GM18507 (cell line): Measurements from ENCODE around the gene ADAMTS7.
A peak's percentile ranks its signal among the peaks of the same experiment; 100 is the strongest.
"Not testable (repeated sequence)": the region's sequence is repeated elsewhere in the genome, so short reads cannot be mapped to it uniquely, and the experiment has no call there.

Experiments
- DNase-seq: peaks from one replicate; pipeline ENCODE4 v3.0.0; 2011; ENCODE audit warnings: low read depth; ENCODE audit not compliant: insufficient read length; ENCODE audit errors: extremely low spot score
- FAIRE-seq: peaks from 2 replicates; lab custom pipeline; 2011; peaks lifted over from hg19 to GRCh38; lab: Jason Lieb, UNC

ADAMTS7 gene

DNA sequence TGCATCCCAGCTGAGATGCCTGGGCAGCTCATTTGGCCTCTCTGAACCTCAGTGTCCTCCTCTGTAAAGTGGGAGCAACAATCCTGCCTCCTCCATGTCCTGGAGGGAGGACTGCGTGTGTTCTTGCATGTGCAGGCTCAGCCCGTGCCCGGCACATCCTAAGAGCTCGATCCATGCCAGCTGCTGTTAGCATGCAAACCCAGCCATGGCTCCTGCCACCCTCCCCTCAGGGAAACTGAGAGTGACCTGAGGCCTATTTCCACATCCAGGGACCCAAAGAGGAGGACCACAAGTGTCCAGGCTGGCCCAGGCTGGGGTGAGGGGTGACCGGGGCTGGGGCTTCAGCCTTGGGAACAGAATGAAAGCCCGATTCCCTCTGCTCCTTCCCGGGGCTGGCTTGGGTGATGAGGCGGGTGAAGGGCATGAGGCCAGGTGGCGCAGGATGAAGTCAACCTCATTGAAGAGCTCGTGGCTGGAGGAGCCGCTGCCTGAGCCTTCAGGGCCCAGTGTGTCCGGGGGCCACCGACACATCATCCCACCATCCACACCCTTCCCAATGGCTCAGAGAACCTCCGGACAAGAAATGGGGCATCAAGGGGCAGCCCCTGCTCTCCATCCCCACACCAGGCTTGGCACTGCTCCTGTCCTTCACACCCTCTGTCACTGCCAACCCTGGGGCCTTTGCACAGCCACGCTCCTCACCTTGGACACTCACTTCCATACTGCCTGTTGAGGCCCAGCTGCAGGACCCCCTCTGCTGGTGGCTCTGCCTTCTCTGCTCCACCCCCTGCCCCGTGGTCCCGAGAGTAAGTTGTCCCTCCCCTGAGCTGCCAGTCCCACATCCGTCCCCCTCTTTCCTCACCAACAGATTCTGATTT lies 42.5 kb downstream of the ADAMTS7 start:
- DNase-seq (no peak), FAIRE-seq (no peak)

DNA sequence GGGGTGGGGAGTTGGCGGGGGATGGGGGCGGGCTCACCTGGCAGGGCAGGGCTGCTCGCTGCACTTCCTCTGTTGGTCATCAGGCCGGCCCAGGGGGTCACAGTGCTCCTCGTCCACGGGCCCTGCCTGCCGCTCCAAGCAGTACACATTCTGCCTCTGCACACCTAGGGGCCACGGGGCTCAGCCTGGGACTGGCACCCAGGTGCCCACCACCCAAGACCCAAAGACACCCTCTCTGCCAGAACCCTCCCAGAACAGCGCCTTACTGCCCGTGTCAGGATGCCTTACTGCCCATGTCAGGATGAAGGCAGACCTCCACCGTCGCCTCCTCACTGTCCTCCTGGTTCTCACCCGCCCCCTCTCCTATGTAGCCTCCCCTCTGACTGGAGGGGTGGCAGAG lies 43.2 kb downstream of the ADAMTS7 start:
- FAIRE-seq = no peak
- DNase-seq = no peak

DNA sequence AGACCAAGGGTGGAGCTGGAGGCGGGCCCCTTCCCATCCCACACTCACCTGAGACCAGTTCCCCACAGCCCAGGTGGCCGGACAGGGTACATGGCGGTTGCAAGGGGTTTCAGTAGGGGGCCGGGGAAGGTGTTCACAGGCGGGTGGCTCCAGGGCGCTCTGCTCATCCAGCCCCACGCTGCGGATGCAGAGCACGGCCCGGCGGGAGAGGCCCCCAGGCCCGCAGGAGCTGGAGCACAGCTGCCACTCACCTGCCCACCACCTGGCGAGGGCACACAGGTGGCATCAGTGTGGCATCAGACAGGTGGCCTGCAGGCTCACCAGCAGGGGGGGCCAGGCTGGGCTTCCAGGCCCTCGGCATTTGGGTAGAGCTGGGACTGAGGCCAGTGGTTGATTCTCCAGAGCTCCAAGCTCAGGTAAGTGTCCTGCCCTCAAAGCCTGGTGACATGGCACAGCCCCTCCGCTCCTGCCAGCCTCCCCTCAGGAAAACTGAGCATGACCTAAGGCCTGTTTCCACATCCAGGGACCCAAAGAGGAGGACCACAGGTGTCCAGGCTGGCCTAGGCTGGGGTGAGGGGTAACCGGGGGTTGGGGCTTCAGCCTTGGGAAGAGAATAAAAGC lies 43.8 kb downstream of the ADAMTS7 start:
- DNase-seq = no peak
- FAIRE-seq = no peak

DNA sequence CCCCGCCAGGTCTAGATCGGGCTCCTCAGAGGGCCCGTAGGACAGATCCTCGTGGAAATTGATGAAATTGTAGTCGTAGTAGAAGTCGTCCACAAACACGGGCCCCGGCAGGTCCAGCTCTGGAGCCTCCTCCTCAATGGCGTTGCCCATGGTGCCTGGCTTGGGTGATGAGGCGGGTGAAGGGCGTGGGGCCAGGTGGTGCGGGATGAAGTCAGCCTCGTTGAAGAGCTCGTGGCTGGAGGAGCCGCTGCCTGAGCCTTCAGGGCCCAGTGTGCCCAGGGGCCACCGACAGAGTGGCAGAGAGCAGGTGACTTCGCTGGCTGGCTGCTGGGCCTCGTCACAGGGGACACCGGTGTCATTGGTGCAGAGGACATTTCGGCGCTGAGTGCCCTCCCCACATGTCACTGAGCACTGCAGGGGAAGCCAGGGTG lies 44.6 kb downstream of the ADAMTS7 start:
- not testable (repeated sequence) for FAIRE-seq, DNase-seq

DNA sequence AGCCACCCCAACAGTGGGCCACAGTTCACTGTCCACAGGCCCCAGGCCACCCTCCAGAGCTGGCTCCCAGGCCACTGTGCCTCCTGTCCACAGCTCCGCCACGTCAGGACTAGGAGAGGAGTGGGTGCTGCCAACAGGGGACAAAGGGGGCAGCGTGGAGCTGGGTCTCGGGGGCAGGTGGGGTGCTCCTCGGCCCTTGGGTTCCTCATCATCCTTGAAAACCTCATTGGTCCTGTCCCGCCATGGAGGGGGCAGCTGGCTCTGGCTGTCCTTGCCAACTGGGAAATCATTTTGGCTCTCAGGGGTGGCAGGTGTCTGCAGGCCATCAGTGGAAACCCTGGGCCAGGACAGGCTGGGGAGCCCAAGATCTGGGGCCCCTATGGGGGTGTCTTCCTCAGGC lies 45.2 kb downstream of the ADAMTS7 start:
- FAIRE-seq (no peak), DNase-seq (no peak)

DNA sequence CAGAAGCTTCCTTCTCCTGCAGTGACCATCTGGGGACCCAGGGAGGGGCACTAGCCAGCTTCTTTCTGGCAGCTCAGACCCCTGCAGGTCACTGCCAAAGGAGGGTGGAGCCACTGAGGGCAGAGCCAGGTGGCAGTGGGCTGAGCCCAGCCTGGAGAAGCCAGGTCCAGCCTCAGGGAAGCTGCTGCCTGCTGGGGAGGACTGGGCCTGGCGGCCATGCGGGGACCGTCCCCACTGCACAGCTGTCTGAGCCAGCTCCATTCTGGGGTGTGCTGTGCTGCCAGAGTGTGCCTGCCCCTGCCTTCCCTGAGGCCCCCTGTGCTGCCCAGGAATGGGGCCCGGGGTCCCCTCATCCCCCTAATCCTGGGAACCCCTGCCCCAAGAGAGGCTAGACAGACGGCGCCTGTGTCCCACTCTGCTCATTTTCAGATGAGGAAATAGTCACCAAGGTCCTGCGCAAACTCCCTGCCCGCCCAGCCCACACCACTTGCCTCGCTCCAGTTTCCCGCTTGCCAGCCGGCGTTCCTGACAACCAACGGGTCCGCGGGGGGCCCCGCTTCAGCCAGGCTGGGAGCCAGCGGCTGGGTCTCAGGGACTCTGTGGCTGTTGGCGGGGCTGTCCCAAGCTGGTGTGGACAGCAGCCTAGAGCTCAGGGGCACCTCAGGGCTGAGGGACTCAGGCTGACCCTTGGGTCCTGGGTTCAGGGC lies 46.0 kb downstream of the ADAMTS7 start:
- FAIRE-seq, DNase-seq: not testable (repeated sequence)

DNA sequence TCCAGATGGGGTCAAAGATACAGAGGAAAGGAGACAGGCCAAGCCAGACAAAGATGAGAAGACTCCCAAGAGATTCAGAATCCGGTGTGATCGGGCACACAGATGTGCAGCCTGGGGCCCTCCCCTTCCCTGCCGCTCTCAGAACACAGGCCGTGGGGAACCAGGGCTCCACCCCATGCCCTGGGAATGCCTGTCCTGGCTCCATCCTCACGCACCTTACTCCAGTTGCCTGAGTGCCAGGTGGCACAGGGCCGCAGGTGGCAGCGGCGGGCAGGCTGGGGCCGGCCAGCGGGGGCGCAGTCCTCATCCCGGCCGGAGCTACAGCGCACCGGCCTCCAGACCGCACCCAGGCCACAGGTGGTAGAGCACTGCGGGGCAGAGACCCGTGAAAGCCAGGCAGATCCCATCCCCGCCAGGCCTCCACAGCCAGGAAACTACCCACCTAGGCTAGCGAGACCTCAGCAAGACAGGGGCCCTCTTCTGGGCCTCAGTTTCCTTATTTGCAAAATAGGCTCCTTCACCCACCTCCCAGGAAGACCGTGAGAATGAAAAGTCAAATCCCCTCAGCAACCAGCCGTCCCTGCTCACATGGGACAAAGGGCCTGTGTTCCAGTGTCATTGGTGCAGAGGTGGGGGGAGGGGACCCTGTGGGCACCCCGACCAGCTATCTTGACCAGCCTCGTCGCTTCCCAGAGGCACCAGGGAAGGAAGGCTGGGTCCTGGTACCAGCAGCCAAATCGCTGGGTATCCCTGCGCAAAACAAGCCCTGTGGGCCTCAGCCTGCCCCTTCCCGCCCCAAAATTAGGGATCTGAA lies 46.7 kb downstream of the ADAMTS7 start:
- not testable (repeated sequence) for DNase-seq, FAIRE-seq

DNA sequence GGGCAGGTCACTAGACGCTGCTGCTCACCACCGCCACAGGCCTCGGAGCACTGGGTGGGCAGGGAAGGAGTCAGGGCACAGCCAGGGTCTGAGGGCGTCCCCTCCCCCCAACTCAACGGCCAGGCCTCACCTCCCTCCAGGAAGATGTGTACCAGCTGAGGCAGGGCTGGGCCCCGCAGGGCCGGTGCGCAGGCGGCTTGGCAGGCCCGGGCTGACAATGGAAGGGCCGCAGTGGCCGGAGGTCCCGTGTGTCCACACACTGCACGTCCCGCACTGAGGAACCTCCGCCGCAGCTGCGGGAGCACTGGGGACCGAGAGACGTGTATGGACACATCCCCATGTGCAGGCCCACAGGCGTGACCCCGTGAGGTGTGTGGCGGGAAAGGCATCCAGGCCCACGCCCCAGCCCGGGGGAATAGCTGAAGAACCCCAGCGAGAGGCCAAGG lies 47.4 kb downstream of the ADAMTS7 start:
- no peak for FAIRE-seq

DNA sequence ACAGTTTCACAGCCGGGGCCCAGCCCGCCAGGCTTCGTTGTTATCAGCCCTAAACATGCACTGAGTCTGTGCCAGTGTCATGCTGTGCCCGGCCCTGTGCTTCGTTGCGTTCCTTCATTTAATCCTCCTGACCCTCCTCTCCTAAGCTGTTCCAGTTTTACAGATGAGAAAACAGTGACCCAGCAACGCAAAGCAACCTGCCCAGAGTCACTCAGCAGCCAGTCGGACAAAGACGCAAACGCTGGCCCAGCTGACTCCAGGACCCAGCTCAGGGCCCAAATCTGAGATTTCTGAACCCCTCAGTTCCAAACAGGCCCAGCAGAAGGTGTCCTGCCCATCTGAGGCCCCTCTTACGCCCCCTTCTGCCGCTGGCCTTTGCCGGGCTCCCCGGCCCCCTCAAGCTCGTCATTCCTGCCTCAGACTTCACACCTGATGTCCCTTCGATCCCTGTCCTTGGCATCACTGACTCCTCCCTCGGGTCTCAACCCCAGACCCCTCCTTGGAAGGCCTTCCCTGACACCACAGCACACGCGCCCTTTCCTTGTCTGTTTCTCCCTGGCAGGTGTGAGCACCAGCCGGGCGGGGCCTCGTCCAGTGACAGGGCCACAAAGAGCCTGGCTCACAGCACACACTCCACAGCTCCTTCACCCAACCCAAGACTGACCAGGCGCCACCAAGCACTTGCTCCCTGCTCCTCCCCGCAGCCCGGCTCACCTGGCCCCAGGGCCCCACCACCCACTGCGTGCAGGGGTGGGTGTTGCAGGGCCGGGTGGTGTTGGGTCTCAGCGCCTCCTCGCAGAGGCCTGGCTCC lies 48.1 kb downstream of the ADAMTS7 start:
- FAIRE-seq (no peak), DNase-seq (no peak)

More for the DNA sequence above, 47.4 kb downstream of the ADAMTS7 start:
- no peak for DNase-seq

DNA sequence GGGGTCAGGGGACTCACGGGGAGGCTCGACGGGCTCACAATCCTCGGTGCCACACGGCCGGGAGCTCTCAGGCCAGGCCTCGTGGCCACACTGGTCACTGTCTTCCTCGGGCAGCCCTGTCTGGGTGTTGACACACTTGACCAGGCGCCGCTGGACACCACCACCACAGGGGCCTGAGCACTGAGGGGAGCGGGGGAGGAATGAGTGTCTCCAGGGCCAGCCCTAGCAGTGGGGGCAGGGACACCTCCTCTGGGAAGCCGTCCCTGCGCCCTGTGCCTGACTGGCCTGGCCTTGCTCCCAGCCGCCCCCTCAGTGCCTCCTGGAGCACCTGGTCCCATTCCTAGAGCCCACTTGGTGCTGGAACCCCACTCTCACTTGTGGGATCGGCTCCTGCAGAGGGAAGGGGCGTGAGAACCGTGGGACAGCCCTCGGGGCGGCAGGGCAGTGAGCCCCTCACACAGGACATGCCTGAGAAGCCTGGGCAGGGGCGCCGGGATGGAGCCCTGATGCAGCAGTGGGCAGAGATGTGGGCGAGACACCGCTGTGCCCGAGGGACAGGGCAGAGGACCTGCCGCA lies 48.8 kb downstream of the ADAMTS7 start:
- FAIRE-seq, DNase-seq: not testable (repeated sequence)

DNA sequence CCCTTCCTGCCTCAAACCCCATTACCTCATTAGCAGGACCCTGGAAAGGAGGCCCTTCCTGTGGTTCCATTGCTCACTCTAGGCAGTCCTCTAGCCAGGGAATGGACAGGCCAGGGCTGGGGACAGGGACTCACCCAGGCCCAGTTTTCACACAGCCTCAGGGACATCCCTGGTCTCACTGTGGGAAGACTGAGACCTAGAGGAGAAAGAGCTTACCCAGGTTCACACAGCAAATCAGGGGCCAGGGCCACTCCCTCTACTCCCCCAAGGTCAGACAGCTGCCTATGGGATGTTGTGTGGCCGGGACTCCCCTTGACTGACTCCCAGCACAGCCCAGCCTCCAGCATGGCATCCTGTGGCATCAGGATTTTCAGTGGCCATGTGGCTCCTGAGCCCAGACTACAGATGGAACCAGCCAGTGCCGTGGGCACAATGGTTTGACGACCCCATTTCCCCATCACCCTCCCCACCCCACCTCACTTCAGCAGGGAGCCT lies 49.3 kb downstream of the ADAMTS7 start:
- FAIRE-seq = peak; percentile 12

DNA sequence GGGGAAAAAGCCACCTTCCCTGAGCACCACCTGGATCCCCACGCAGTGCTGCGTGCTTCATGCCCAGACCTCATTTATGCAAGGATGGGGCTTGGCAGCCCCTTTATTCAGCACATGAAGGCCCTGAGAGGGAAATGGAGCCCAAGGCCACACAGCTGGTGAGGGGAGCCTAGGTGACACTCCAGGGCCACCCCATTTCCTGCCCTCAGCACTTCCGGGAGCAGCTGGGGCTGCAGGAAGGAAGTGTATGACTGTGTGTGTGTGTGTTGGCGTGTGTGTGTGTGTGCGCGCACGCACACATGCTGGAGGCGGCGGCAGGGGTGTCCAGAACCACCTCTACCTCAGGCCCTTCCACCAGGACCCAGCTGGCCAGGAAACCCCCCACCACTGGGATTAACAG lies 49.8 kb downstream of the ADAMTS7 start:
- peak; percentile 68 for DNase-seq
- peak; percentile 95 for FAIRE-seq

More for the DNA sequence above, 49.3 kb downstream of the ADAMTS7 start:
- no peak for DNase-seq

DNA sequence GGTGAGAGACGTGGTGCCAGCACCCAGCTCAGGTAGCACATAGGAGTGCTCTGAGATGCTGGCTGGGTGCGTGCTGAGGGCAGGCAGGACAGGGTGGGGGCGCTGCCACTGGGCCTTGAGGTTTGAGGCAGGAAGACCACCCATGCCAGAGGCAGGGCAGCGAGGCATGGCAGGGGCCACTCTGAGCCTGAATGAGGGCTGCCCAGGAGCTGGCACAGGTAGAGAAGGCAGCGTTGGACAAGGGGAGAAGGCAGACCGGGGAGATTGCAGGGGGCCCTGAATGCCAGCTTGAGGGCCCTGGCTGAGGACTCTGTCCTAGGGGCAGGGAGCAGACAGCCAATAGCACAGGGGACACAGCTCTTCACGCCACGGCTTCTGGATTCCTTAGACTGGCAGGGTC lies 50.2 kb downstream of the ADAMTS7 start:
- DNase-seq (no peak), FAIRE-seq (no peak)

DNA sequence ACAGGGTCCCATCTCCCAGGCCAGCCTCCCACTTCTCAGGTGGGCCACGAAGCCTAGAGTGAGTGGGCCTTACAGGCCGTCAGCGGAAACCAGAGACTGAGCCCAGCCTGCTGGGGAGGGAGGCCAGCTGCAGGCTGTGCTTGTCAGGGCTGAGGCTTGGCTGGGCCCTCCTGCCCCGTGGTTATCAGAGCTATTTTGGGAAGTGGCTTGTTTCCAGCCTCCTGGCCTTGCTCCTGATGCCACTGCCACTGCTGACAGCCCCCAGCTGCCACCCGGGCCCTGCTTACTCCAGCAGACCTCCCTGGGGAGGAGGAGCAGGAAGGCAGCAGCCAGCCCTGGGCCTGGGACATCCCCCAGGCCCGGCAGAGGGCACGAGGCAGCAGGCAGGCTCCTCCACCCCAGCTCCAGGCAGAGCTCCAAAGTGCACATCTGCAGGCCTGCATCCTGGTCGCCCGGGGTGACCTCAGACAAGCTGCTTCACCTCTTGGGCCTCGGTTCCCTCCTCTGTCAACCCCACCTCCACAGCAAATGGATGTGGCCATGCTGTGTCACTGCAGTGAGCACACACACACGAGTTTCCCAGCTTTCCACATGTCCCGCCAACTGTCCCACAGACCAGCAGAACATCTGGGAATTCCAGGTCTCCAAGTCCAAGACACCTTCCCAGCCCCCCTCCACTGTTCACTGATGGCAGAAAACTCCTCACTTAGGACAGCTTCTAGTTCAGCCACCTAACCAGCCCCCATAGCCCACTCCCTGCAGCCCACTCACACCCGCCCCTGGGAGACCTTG lies 51.0 kb downstream of the ADAMTS7 start:
- not testable (repeated sequence) for FAIRE-seq, DNase-seq

DNA sequence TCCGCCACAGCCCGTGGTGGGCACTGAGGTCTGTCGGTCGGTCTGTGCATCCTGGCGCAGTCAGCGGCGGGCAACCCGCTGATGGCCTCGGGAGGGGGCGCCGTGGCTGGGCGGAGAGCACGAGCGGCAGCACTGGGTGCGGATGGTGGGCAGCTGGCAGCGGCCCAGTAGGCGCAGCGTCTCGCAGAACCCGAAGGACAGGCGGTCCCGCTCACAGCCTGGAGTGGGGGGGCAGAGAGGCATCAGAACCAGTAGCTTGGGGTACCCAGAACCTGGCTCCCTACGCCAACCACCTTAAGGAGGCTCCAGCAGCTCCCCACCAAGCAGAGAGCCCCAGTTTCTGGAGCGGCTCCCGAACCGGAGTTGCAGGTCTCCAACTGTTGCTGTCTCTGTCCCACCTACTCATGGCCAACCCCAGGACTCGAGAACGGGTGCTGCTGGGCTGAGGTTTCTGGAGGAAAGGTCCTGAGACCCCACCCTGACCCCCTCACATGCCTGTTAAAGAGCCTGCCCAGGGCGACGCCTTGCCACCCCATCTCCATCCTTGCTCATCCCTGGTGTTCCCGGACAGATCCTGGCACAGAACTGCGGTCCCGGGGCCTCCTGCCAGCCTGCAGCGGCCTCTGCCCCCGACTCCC lies 51.8 kb downstream of the ADAMTS7 start:
- FAIRE-seq, DNase-seq: not testable (repeated sequence)

DNA sequence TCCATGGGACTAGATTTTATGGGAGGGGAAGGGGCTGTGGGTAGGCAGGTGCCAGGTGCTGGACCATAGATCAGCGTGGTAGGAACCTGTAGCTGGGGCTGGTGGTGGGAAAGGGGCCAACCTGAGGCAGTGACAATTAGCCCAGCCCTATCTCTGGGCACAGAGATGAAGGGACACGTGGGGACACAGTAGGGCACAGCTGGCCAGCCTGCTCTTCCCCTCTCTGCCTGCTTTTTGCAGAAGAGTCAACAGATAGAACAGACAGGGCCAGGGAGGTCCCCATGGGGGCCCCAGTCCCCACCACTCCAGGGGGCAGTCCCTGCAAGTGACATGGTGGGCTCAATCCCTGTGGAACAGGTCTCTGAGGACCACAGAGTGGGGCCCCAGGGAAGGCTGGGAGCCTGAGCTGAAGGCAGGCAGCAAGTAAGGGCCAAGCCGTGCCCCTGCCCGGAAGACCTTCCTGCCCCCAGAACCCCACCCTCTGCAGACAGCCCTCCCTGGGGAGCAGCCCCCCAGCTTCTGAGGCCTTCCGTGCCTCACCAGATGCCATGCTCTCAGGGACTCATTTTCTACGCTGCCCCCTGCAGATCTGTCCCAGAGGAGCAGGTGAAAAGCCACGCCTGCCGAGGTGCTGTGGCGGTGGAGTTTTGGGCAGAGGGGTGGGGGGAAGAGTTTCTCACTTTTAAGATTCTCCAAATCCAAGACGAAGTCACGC lies 52.6 kb downstream of the ADAMTS7 start:
- not testable (repeated sequence) for FAIRE-seq

More for the DNA sequence above, 52.6 kb downstream of the ADAMTS7 start:
- not testable (repeated sequence) for DNase-seq
